Measurements from ENCODE around the gene GSDME. TPM values are rescaled to one million over a fixed set of nuclear protein-coding genes. Genes with fewer than 3 reads are reported as not detected.

The GSDME gene
- total RNA-seq, 1 donor from 2014 or later, result 3.9 TPM

DNA sequence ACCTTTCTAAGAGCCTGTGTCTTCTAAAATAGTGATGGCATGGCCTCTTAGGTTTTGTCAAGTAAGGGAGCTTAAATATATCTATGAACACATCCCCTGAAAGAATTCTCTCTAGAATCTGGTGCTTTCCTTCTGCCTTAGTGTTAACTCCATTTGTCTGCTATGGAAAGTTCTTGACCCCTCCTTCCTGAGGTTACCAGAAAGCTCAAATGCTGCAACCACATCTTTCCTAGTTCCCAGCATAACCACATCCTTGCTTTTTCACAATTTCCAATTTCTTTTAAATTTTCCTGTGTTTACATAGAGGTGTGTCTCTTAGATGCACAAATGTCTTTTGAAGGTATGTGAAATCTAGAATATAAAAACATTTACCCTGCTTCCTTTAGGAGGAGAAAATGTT, 16.4 kb upstream of the GSDME start:
- intact Hi-C loops (cut with micrococcal nuclease), result no loop called here

GRCh38 chr7:24769851-24770250, 12.6 kb upstream of the GSDME start:
- intact Hi-C loops (cut with micrococcal nuclease), result loop anchor here (2.0 kb wide), 1 partner anchor 15 kb away; no protein-coding TSS in a partner anchor

DNA sequence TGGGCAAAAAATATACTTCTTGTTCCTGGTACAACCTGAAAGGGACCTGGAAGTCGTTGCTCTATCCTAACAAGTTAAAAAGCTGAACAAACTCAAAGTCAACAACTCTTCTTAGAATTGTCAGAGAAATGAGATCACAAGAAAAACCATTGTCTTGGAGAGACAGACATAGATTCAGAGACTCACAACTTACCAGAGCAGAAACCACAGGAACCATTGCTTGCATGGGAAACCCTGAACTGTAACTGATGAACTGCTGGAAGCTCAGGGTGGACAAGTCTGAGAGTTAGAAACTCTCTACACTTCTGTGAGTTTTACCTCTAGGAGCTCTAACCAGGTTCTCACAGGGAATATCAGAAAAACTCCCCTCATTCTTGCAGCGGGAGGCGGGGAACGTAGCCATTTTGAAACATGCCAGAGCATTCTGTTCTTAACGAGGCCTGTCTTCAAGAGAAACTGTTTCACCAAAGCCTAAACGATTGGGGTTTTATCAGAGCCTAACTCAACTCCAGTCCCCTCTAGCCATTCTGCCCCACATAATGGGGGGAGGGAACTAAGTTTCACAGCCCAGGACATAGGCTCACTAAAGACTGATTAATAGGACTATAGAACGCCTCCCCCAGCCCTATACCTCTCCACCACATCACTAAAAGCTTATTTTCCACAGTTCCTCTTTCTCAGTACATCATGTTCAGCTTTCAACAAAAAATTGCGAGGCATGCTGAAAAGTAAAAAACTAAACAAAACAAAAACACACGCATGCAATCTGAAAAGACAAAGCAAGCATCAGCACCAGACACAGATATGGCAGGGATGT, 12.0 kb upstream of the GSDME start:
- intact Hi-C loops (cut with micrococcal nuclease), result loop anchor here (2.0 kb wide), 1 partner anchor 14 kb away; no protein-coding TSS in a partner anchor

GRCh38 chr7:24767878-24768569, 10.8 kb upstream of the GSDME start:
- intact Hi-C loops (cut with micrococcal nuclease), result loop anchor here (2.0 kb wide), 1 partner anchor 13 kb away; no protein-coding TSS in a partner anchor

- intact Hi-C loops (cut with micrococcal nuclease), result no loop called here
These were observed 7.9 kb upstream of the GSDME start for GRCh38 chr7:24764972-24765744.

GRCh38 chr7:24764011-24764410, 6.7 kb upstream of the GSDME start:
- intact Hi-C loops (cut with micrococcal nuclease), result no loop called here

- intact Hi-C loops (cut with micrococcal nuclease), result no loop called here
These were observed 6.1 kb upstream of the GSDME start for GRCh38 chr7:24763303-24763901.

DNA sequence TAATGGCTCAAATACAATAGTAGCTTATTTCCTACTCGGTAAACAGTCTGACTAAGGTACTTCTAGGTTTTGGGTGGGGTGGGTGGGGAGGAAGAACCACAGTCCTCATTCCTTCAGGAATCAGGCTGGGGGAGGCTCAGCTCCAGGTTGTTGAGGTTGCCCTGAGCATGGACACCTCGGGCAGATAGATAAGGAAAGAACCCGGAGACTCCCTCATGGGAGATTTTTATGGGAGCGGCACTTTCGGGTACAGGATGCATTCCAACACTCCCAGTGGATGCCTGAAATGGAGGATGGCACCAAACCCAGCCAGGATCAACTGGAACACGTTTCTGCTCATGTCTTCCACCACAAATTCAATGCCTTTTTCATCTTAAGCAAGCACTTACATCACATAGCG, 5.5 kb upstream of the GSDME start:
- intact Hi-C loops (cut with micrococcal nuclease), result no loop called here

DNA sequence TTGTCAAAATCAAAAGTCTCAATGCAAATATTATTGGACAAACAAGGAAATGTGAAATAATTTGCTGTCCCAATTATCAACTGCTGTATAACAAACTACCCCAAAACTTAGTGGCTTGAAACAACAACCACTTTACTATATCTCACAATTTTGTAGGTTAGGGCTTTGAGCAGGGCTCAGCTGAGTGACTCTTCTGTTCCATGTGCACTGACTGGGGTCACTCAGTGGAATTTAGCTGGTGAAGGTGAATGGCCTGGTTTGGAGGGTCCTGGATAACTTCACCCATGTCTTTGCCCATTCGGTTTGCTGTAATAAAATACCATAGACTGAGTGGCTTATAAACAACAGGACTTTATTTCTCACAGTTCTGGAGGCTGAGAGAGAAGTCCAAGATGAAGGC, 3.7 kb upstream of the GSDME start:
- intact Hi-C loops (cut with micrococcal nuclease), result no loop called here

DNA sequence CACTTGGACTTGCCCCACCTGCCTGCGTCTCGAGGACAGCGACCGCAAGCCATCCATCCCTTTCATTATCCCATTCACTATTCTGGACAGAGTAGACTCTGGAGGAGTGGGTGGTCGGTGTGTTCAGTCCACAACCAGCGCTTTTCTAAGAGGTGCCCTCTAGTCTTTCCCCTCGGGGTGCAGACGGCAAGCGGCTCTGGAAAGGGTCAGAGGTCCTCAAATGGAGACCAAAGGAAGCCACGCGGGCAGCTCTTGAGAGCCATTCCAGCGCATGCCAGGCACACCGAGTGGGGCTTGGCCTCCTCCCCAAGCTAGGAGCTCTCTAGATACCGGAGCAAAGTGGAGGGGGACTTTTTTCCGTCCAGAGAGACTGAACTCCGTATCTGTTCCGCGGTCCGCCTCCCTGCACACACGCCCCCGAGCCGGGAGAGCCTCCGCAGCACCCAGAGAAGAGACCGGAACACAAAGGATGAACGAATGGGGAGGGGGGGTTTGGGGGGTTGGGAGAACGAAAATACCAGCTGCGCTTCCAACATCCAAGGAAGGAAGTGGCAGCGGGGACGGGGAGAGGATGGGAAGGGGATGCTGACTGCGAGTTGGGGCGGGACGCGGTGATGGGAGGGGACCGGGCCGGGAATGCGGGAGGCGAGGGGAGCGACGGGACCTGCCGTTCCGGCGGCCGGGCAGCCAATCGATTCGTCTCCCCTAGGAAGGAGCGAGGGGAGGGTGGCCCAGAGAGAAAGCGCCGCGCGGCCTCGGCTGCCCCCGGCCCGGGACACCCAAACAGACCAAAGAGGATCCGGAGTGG, 515 bp downstream of the GSDME start:
- intact Hi-C loops (cut with micrococcal nuclease), result loop anchor here (2.0 to 5.0 kb wide), 4 partner anchors 151 to 1286 kb away; partner anchors contain the start of genes FAM221A and IGF2BP3

DNA sequence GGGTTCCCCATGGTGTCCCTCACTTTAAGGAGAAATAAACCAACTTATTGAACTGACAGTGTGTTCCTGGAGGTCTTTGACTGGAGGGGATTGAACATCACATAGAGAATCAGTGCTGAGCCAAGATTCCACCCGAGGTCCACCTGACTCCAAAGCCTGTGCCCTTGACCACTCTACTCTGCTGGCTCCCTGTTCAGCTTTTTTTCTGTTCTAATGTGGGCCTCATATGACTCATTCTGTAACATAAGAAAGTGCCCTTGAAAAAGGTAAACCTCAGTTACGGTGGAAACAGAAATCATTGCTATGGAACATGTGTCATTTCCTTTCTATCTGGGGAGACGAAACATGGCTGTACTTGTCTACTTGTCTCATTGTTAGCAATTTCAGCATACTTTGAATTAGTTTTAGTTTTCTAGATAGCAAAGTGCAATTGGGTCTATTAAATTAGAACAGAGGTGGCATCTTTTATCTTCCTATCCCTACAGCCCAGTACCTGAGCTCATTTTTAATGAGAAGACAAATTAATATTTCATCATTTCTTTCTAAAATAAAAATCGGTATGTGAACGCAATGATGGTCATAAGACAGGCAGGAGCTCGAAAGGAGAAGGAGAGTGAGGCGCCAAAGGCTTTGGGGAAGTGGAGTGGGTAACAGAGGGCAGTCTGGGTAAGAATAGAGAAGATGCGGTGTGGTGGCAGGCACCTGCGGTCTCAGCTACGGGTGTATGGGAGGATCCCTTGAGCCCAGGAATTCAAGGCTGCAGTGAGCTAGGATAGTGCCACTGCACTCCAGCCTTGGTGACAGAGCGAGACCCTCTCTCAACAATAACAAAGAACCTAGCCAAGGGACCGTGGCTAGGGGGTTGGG, 1.5 kb downstream of the GSDME start:
- intact Hi-C loops (cut with micrococcal nuclease), result loop anchor here (1.0 to 5.0 kb wide), 10 partner anchors 13 to 1285 kb away; partner anchors contain the start of genes CYCS, FAM221A, IGF2BP3 and OSBPL3

DNA sequence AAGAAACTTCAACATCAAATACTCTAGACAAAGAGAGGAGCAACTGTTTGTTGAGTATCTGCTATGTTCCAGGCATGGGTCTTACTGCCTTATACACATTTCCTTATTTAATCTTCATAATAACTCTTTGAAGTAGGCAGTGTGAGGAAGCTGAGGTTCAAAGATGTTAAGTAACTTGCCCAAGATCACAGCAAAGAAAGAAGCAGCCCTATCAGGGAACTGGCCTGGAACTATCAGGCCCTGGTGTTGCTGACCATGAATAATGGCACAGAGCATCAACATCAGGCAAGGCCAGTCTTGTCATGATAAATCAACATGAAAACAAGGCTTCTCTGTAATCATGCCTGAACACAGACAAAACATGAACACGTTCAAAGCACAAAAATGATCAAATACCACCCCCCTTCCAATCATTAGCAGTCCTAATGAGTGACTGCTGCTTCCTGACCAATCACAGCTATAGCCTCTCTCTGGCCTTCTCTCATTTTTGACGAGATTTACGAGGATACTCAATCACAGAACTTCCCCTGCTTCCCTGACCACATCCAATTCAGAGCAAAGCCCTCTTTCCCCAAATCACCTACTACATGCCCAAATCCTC, 2.3 kb downstream of the GSDME start:
- intact Hi-C loops (cut with micrococcal nuclease), result loop anchor here (1.0 to 5.0 kb wide), 8 partner anchors 14 to 1073 kb away; partner anchors contain the start of genes CYCS, FAM221A and OSBPL3

DNA sequence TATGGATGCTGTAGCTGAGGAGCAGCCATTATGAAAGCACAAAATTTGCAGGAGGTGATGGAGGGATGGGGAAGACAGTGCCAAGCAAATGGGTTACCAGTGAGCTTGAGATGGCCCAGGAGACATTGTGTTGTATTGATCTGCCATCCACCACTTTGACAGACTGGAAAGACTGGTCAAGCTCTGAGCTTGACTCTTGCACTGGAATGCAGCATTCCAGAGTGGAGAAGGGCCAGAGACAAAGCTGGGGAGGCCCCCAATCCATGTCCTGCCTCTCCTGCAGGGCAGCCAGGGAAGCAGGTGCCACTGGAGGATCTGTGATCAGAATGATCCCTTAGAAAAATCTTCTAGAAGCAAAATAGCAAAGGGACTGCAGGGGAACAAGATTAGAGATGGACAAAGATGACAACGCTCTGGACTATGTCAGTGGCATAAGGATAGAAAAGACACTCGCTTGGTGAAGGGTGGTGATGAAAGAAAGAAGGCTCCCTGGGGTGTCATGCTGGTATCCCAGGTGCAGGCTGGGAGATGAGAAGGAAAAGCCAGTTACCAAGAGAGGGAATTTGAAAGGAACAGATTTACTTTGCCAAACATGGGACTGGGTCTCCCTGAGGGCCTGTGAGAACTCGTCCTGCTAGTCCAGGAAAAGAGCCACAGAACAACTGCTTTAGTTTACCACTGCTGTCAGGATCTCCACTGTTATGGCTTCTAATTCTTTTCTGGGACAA, 5.0 kb downstream of the GSDME start:
- intact Hi-C loops (cut with micrococcal nuclease), result no loop called here

GRCh38 chr7:24751484-24751883, 5.8 kb downstream of the GSDME start:
- intact Hi-C loops (cut with micrococcal nuclease), result no loop called here

GRCh38 chr7:24750441-24751055, 6.7 kb downstream of the GSDME start:
- intact Hi-C loops (cut with micrococcal nuclease), result no loop called here

- intact Hi-C loops (cut with micrococcal nuclease), result no loop called here
These were observed 8.7 kb downstream of the GSDME start for GRCh38 chr7:24748521-24748920.

DNA sequence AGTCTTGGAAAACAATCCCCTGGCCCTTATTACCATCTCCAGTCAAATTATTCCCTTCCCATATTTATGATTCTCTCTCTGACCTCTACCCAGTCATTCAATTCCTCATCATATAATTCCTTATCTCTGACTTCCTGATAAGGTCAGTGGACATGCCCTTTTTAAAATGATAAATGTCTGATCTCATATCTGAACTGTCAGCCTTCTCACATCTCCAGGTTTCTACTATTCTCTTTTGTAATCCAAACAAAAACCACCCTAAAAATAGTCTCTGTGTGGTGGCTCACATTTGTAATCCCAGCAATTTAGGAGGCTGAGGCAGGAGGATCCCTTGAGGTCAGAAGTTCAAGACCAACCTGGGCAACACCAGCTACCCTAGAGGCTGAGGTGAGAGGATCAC, 11.9 kb downstream of the GSDME start:
- intact Hi-C loops (cut with micrococcal nuclease), result no loop called here

- intact Hi-C loops (cut with micrococcal nuclease), result no loop called here
These were observed 13.8 kb downstream of the GSDME start for GRCh38 chr7:24743471-24743870.

Data from T-helper 1 cell treated with Interleukin-12 subunit alpha and Interleukin-12 subunit beta and Interleukin-4 antibody, amounts not matched to agents 30 ng/mL and 1 ng/mL, for 36 hours (primary cell).